Stimulated activated CD4-positive, alpha-beta T cell treated with anti-CD3 and anti-CD28 coated beads, Interleukin-2, amount 100 ng/mL, for 48 hours (primary cell): Measurements from ENCODE around the gene PLCB4.

Experiments
- DNase-seq, 2 donors: peaks; one replicate each; pipeline ENCODE4 v3.0.0-alpha.2; 2020

Gene PLCB4

DNA sequence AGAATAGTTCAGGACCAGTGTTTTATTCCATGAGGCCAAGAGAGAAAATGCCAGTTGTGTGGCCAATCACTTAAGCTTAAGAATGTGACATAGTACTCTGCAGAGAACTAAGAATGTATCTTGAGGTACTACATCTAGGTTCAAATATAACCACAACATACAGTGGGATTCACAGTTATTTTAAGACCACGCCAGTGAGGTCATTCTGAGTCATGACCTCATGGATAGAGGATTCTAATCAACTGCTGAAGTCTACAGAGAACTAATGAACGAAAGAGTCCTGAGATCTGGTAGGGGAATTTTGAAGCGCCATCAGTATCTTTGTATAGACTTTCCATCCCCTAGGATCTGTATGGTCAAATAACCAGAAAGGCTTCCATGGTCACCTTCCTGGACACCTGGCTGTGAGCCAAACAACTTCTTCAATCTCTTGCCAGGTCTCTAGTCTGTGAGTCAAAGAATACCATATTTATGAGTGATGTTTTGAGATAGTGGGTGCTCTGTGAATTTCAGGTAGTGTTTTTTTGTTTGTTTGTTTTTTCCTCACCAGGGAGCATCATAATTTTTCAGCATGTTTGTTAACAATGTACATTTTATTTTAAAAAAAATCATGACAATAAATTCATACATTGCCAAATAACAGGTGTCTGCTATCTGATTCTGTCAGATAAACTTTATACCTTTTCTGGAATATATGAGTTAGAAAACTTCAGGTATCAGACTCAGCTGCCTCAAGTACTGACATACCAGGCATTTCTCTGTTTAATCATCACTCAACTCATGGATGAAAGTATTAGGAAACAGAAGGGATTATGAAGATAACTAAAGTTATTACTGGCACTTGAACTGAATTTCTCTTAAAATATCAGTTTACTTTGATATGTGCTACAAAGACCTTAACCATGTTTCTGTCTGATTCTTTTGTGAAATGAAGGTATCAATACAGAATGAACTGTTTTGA, 217.9 kb downstream of the PLCB4 start:
- DNase-seq = no peak

DNA sequence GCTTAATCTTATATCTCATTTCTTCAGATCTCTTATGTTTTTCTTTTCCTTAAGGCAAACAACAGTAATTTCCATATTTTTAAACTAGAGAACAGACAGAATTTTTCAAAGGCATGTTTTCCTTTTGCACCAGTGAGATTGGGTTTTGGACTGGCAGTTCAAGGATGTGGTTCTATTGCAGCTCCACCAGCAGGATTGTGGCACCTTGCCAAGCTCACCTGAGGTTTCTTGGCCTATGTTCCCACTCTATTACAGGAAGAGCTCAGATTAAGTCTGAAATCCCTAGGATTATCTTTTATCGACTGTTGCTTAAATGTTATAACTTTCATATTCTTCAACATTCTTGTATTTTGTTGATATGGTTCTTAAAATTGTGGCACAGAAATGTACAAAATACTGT, 218.9 kb downstream of the PLCB4 start:
- no peak for DNase-seq

GRCh38 chr20:9290331-9290730, 221.4 kb downstream of the PLCB4 start:
- no peak for DNase-seq

GRCh38 chr20:9293145-9293544, 224.3 kb downstream of the PLCB4 start:
- DNase-seq = no peak

DNA sequence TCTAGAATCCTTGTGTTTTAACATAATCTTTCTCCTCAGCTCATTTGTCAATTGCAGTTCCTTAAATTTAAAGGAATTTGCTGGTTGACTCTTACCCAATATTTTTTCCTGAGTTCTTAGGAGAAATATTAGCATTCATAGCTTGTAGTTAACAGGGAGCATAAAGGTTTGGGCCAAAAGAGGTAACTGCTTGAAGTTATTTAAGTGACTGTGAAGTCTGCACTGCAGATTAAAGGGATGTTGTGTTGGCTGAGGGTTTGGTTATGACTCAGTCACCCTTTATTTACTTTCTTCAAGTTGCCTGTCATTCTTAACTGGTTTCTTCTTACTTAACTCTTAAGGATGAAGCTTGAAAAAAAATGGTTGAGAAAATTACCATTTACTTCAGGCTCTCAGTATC, 225.2 kb downstream of the PLCB4 start:
- DNase-seq = no peak

DNA sequence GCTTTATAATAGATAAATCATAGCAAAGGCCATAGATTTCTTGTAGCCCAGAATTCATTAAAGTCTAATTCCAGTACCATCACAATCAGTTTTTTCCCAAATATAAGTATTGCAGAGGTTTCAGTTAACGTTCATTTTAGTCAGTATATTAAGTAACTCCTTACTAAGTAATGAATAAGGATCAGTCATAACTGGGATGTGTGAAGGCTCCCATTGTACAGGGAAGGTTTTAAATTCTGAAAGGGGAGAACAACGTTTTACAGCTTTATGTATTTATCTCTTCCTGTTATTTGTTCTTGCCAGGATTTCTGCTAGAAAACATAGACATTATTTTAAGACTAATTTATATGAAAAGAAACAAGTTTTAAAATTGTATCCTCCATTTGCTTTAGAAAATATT, 230.0 kb downstream of the PLCB4 start:
- DNase-seq = no peak

DNA sequence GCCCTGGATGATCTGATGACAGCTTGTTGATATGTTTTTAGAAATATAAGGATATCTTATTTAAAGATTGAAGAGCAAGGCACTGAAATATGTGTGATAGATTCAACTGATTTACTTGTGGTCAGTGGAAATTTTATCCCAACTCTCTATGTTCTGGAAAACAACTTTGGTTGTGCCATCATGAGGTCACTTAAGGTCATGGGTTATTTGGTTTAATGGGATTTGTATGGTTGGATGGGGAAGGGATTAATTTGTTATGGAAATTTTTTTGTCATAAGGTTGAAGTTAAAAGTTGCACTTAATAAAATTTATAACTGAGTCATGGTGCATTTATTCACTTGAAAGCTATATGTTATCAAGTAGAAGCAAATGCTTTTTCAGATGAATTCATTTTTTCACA, 231.2 kb downstream of the PLCB4 start:
- no peak for DNase-seq

GRCh38 chr20:9300534-9300933, 231.6 kb downstream of the PLCB4 start:
- no peak for DNase-seq

- DNase-seq = no peak
Observed at GRCh38 chr20:9301129-9302090, 232.5 kb downstream of the PLCB4 start.

DNA sequence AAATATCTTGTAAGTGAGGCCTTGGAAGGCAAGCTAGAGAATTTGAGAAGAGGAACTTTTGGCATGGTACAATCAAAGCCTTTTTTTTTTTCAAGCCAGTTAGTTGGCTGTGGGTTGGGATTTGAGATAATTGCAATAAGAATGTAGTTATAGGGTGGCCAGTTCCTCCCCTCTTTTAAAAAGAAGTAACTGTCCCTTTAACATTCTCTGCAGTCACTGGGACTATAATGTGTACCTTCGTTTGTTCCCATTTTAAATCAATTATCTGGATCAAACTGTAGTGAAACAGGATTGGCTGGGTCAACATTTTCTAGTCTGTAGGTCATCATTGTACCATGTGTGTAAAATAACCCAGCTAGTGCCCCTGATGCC, 233.2 kb downstream of the PLCB4 start:
- no peak for DNase-seq

DNA sequence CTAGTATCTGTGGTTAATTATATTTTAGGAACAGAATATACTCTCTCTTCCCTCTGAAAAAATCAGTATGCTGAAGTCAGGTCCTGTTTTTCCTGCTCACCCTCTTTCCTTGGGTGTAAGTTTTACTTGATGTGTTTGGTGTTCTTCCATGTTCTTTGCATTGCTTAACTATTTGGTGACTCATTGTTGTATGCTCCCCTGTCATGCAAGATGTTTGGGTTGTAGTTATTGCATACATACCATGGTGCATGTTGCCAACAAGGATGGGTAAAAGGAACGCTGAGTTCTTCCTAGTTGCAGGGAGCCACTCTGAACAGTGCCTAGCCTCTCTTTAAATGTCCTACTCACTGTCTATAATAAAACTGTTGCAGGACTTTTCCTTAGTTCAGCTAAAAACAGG, 237.6 kb downstream of the PLCB4 start:
- no peak for DNase-seq

- no peak for DNase-seq
Observed at GRCh38 chr20:9308056-9308455, 239.2 kb downstream of the PLCB4 start.

- no peak for DNase-seq
Observed at GRCh38 chr20:9311132-9311531, 242.2 kb downstream of the PLCB4 start.

DNA sequence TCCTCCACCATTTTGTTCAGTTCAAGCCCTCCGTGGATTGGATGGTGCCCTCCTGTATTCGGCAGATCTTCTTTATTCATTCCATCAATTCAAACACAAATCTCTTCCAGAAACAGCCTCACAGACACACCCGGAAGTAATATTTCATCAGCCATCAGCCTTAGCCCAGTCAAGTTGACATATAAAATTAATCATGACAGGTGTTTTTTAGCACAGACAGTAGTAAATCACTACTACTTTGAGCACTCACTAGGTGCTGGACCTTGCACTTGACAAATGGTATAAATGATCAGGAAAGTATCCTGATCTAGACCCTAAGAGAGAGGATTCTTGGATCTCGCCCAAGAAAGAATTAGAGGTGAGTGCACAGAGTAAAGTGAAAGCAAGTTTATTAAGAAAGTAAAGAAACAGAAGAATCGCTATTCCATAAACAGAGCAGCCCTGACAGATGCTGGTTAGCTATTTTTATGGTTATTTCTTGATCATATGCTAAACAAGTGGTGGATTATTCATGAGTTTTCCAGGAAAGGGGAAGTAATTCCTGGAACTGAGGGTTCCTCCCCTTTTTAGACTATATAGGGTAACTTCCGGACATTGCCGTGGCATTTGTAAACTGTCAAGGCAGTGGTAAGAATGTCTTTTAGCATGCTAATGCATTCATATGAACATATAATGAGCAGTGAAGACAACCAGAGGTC, 250.9 kb downstream of the PLCB4 start:
- no peak for DNase-seq

DNA sequence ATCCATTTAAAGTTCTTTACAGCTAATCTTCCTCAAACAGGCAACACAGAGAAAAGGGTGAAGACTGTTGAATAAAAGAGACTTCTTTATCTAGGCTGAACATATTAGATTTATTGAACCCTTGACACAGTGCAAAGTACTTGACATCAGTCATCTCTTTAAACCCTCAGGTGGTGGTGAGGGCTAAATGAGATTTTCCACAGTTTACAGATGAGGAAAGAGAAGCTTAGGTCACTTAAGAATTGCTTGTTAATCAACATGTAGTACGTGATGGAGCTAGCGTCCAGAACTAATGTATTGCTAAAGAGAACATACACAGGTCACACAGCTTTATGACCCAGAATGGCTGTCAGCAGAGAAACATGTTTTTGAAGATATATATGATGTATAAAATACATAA, 252.1 kb downstream of the PLCB4 start:
- no peak for DNase-seq

- DNase-seq = no peak
Observed at GRCh38 chr20:9322661-9323060, 253.8 kb downstream of the PLCB4 start.

DNA sequence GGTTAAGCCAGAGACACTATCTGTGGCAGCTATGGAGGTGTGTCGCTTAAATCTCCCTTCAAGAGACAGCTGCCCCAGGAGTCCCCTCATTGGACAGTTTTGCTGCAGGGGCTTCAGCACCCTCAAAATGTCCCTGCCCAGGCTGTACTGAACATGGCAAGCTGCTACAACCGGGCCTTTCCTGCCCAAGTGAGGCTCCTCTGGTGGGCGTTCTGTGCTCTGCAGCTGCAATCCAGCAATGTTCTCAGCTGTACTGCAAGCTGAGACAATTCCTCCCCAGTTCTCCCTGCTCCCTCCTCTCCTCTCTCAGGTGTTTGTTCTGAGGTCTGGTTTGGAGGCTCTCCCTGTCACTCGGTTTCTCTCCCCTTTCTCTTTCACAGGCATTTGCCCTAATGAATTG, 254.7 kb downstream of the PLCB4 start:
- no peak for DNase-seq

DNA sequence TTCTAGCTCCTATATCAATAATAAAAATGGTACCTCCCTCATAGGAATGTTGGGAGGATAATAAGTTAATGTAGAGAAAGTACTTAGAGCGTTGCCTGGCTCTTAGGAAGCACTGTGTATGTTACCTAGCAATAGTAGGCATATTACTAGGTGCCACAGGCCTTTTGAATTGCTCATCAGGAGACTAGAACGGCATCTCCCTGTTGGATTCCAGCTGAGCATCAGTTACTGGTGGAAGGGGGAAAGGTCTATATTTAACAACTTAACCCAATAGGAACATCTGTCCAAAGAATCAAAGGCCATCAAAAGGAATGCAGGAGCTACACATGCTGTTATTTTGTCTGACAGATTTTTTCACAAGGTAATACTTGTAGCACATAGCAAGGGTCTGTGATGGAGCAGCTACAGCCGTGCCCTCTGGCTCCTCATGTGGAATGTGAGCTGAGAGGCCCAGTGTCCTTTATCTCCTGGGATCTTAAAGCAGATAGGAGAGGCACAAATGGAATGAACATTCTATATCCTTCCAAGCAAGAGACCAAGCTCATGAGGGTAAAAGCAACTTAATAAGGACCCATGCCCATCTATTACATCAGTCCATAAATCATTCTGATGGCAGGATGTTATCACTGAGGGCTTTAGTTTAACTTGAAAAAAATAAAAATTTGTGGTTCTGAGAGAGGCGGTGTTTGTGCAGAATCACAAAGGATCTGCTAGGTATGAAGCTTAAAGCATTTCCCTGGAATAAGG, 260.6 kb downstream of the PLCB4 start:
- DNase-seq = no peak

DNA sequence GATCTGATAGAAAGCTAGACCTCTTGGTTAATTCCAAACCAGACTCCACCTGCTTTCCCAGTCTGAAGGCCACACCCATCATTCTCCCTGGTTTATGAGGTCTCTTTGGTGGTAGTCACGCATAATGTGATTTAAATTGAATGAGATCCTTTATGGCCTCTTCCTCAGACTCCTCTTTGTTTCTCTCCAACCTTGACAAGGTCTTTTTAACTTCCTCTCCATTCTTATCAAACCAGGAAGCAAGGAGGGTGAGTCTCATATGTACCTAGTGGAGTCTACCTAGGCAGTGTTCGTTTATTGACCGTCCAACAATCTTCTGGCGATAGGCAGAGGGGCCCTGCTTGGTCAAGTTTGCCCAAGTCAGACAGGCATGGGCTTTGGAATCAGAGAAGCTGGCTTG, 261.3 kb downstream of the PLCB4 start:
- DNase-seq = no peak

DNA sequence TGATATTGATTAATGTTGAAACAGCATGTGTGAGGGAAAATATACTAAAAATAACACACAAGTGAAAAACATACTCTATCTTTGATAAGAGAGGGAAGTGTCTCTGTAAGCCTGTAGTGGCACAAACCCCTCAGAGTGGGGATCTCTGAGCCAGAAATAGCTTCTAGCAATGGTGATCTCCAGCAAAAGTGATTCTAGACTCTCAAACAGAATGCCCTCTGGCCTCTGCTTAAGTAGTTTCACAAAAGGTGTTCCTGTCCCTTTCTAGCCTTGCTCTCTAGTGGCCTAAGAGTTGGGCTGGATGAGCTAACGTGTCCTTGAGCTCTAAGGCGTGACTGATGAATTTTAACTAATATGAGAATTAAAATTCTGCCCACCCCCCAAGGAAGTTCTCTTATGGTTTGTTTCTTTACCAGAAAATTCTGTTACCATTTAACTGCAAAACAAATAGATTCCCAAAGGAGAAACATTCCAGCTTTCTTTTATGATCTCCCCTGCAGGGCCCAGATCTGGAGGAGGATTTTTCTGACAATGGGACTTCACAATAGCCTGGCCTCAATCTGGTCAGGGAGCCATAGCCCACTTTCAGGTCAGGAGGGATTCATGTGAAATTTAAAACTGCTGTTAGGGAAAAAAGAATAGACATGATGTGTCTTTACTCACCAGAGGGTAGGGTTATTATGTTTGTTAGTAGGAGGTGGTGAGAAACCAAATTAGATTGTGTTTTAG, 263.0 kb downstream of the PLCB4 start:
- DNase-seq = no peak

DNA sequence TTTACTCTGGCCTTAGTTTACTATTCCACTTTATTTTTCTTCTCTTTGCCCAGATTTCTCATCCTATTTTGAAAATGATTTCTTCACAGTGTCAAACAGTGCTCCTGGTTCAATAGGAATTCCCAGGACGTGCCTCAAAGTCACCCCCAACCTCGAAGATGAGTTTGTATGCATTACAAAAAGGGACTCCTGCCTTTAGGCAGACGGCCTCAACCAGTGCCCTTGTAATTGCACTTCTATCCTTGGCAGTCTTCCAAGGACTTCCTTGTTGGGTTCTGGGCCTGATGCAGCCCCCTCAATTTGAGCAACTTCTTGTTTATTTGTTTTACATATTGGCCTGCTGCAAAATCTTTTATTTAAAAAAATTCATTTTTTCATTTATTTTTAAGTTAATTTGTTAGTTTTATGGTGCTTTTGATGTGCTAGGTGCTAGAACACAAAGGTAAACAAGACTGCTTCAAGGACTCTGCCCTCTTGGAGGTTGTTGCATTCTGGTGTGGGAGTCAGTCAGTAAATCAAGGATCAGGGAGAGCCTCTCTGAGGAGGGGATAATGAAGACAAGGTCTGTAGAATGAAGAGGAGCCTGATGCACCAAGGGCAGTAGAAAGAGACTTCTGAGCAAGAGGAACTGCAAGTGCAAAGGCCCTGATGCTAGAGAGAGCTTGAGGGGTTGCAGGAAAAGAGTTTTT, 264.0 kb downstream of the PLCB4 start:
- no peak for DNase-seq
